RWPE1 (cell line): ENCODE results near the gene TGFBI.
"Not testable (repeated sequence)": the region's sequence is repeated elsewhere in the genome, so short reads cannot be mapped to it uniquely, and the experiment has no call there.

ENCODE experiments used
- CTCF ChIA-PET: fragments of 350-600 bp; sonication (Branson Sonifier 250); formaldehyde crosslinking; extraction: SDS; loops from one replicate; lab custom pipeline; 2021; lab: Yijun Ruan, JAX
- POLR2A ChIA-PET: fragments of 400-600 bp; formaldehyde crosslinking; extraction: SDS; loops from one replicate; lab custom pipeline; 2020; ENCODE audit warnings: antibody characterized with exemption; ENCODE audit not compliant: low non-redundant PET; lab: Yijun Ruan, JAX
- DNase-seq: peaks from one replicate; pipeline ENCODE4 v3.0.0; 2012; ENCODE audit warnings: low spot score
- H3K27ac ChIP-seq: fragments of 450-650 bp; 2 replicates; pipeline ENCODE4 v1.5.1; 2017
- CTCF ChIP-seq: fragments of 450-650 bp; conservative IDR thresholded peaks from 2 replicates; pipeline ENCODE4 v1.5.1; 2017; ENCODE audit warnings: low read depth, mild to moderate bottlenecking

TGFBI gene

GRCh38 chr5:136042665-136043121 is 13.9 kb downstream of the TGFBI start:
- CTCF ChIA-PET, result interaction anchor here (0.6 to 1.2 kb wide), 3 partner anchors 10 to 36 kb away, joined by 3 to 5 read pairs (median 3); no protein-coding TSS in a partner anchor
- POLR2A ChIA-PET, result no interaction called here
- DNase-seq, result no peak
- H3K27ac ChIP-seq, result peak overlapping the region; percentile 27; the same call in 1 of the 2 replicates
- no peak for TF ChIP-seq CTCF

GRCh38 chr5:136043551-136043950 is 14.8 kb downstream of the TGFBI start:
- peak overlapping the region; percentile 41 for H3K27ac ChIP-seq
- no peak for DNase-seq
- ChIA-PET CTCF (interaction anchor here (0.7 to 1.2 kb wide), 3 partner anchors 9 to 99 kb away, joined by 3 to 5 read pairs (median 4); no protein-coding TSS in a partner anchor), POLR2A (no interaction called here)
- TF ChIP-seq CTCF, result no peak

- CTCF ChIA-PET, result interaction anchor here (1.0 to 1.2 kb wide), 2 partner anchors 9 to 99 kb away, joined by 3 to 4 read pairs; no protein-coding TSS in a partner anchor
- POLR2A ChIA-PET, result no interaction called here
Observed at GRCh38 chr5:136043968-136044610, 15.3 kb downstream of the TGFBI start.

GRCh38 chr5:136045026-136045425 is 16.2 kb downstream of the TGFBI start:
- DNase-seq, CTCF ChIA-PET, POLR2A ChIA-PET: not testable (repeated sequence)
- peak overlapping the region; percentile 28; the same call in 1 of the 2 replicates for H3K27ac ChIP-seq

More at GRCh38 chr5:136043968-136044610, 15.3 kb downstream of the TGFBI start:
- DNase-seq, result no peak
- TF ChIP-seq CTCF, result no peak
- peak overlapping the region; percentile 41 for H3K27ac ChIP-seq

DNA sequence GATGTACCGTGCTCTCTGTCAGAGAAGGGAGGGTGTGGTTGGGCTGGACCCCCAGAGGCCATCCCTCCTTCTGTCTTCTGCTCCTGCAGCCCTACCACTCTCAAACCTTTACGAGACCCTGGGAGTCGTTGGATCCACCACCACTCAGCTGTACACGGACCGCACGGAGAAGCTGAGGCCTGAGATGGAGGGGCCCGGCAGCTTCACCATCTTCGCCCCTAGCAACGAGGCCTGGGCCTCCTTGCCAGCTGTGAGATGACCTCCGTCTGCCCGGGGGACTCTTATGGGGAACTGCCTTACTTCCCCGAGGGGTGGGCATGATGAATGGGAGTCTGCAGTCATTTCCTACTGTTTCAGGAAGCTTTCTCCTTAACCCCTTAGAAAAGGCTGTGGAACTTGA is 17.5 kb downstream of the TGFBI start:
- CTCF ChIA-PET, result no interaction called here
- TF ChIP-seq CTCF, result no peak
- POLR2A ChIA-PET, result interaction anchor here (0.6 kb wide), 1 partner anchor 68 kb away, joined by 3 read pairs; no protein-coding TSS in a partner anchor
- peak overlapping the region; percentile 44 for H3K27ac ChIP-seq
- DNase-seq, result no peak

- H3K27ac ChIP-seq, result peak overlapping the region; percentile 44
- ChIA-PET POLR2A (no interaction called here), CTCF (no interaction called here)
- no peak for DNase-seq
- TF ChIP-seq CTCF, result no peak
Observed at GRCh38 chr5:136047858-136048257, 19.1 kb downstream of the TGFBI start.

- POLR2A ChIA-PET, result no interaction called here
- H3K27ac ChIP-seq, result peak overlapping the region; percentile 47
- TF ChIP-seq CTCF, result no peak
- no peak for DNase-seq
- CTCF ChIA-PET, result interaction anchor here (1.4 kb wide), 1 partner anchor 21 kb away, joined by 3 read pairs; no protein-coding TSS in a partner anchor
Observed at GRCh38 chr5:136048966-136049365, 20.2 kb downstream of the TGFBI start.
